B cell (primary cell): ENCODE data around the gene MRC2. TPM values are rescaled to one million over a fixed set of nuclear protein-coding genes. Genes with fewer than 3 reads are reported as not detected.
"Not testable (repeated sequence)": the region's sequence is repeated elsewhere in the genome, so short reads cannot be mapped to it uniquely, and the experiment has no call there.

ENCODE experiments used
- ATAC-seq: fragments of 200-7000 bp; cut with Tn5 transposase; one replicate; pipeline ENCODE4 v1.10.0; 2021; ENCODE audit warnings: low read depth, mild to moderate bottlenecking, moderate number of reproducible peaks, moderate library complexity
- CTCF ChIA-PET: fragments of 350-600 bp; sonication (Branson Sonifier 250); formaldehyde crosslinking; loops from one replicate; lab custom pipeline; 2021; ENCODE audit warnings: antibody characterized with exemption, inconsistent platforms; lab: Charles Lee
- POLR2A ChIA-PET: fragments of 350-600 bp; sonication (Branson Sonifier 250); formaldehyde crosslinking; loops from one replicate; lab custom pipeline; 2021; ENCODE audit warnings: antibody characterized with exemption; lab: Charles Lee
- DNase-seq: peaks from one replicate; pipeline ENCODE4 v3.0.0; 2013
- H2AFZ ChIP-seq: 2 replicates; pipeline ENCODE4 v1.6.1; 2012; ENCODE audit warnings: mild to moderate bottlenecking, low read depth, low read length; ENCODE audit not compliant: insufficient read depth, poor library complexity, severe bottlenecking
- H3K27ac ChIP-seq, 2 donors: 1 replicate in 1 of 2; 2 replicates in 1 of 2; pipeline ENCODE4 v1.5.1; 2012 to 2013; ENCODE audit warnings: low read length in 2 of 2, mild to moderate bottlenecking in 2 of 2, moderate library complexity in 1 of 2
- H3K27me3 ChIP-seq, 4 experiments: fragments of 200-600 bp in 1 of 4; sonication (generic) in 1 of 4; replicated peaks in 1 of 4; 1 replicate in 2 of 4; 2 replicates in 2 of 4; pipeline versions ENCODE4 v1.6.1 to v1.7.0; 2013 to 2016; ENCODE audit warnings: low read length in 3 of 4, mild to moderate bottlenecking in 2 of 4, mixed read lengths in 1 of 4, moderate library complexity in 1 of 4; ENCODE audit not compliant: insufficient read depth in 4 of 4, control insufficient read depth in 3 of 4; ENCODE audit errors: control extremely low read depth in 1 of 4
- H3K36me3 ChIP-seq, 2 experiments: replicated peaks in 1 of 2; 1 replicate in 1 of 2; 2 replicates in 1 of 2; pipeline versions ENCODE4 v1.6.1 to v1.7.1; 2013; ENCODE audit warnings: low read length in 1 of 2; ENCODE audit not compliant: insufficient read depth in 2 of 2, control insufficient read depth in 1 of 2; ENCODE audit errors: control extremely low read depth in 1 of 2, extremely low read depth in 1 of 2
- H3K4me1 ChIP-seq, 2 donors: fragments of 200-600 bp in 1 of 2; sonication (generic) in 1 of 2; 1 replicate in 1 of 2; 2 replicates in 1 of 2; pipeline versions ENCODE4 v1.5.1 to v1.6.1; 2013 to 2017; ENCODE audit warnings: low read length in 2 of 2; ENCODE audit not compliant: control insufficient read depth in 2 of 2, insufficient read depth in 2 of 2
- H3K4me2 ChIP-seq: replicated peaks from 2 replicates; pipeline ENCODE3; 2012; ENCODE audit warnings: mild to moderate bottlenecking, low read depth, low read length; ENCODE audit not compliant: poor library complexity, severe bottlenecking
- H3K4me3 ChIP-seq, 5 experiments: fragments of 200-600 bp in 1 of 5; sonication (generic) in 1 of 5; 1 replicate in 3 of 5; 2 replicates in 2 of 5; pipeline versions ENCODE4 v1.5.1 to v1.7.0; 2011 to 2016; ENCODE audit warnings: low read length in 4 of 5, mild to moderate bottlenecking in 4 of 5, low read depth in 2 of 5, control low read depth in 1 of 5, moderate library complexity in 1 of 5; ENCODE audit not compliant: insufficient read depth in 1 of 5; ENCODE audit errors: control extremely low read depth in 1 of 5, extremely low read depth in 1 of 5
- H3K79me2 ChIP-seq: fragments of 200-600 bp; sonication (generic); one replicate; pipeline ENCODE4 v1.6.0; 2016; ENCODE audit warnings: low read length; ENCODE audit not compliant: control insufficient read depth, insufficient read depth
- H3K9ac ChIP-seq: fragments of 200-600 bp; sonication (generic); 2 replicates; pipeline ENCODE4 v1.6.1; 2017; ENCODE audit warnings: mild to moderate bottlenecking, low read length, moderate library complexity
- H3K9me3 ChIP-seq, 3 donors: one replicate each; pipeline versions ENCODE4 v1.6.1 to v1.7.1; 2013; ENCODE audit warnings: low read length in 2 of 3; ENCODE audit not compliant: control insufficient read depth in 2 of 3, insufficient read depth in 1 of 3; ENCODE audit errors: control extremely low read depth in 1 of 3
- H4K20me1 ChIP-seq: 2 replicates; pipeline ENCODE4 v1.6.0; 2012; ENCODE audit warnings: mild to moderate bottlenecking, low read length; ENCODE audit not compliant: insufficient read depth, control insufficient read depth, poor library complexity, severe bottlenecking
- H3K27ac Mint-ChIP-seq: one replicate; pipeline ENCODE4 v1.8.0; 2021; ENCODE audit warnings: mixed read lengths
- H3K27me3 Mint-ChIP-seq: one replicate; pipeline ENCODE4 v1.8.0; 2021; ENCODE audit warnings: mixed read lengths
- H3K4me1 Mint-ChIP-seq: one replicate; pipeline ENCODE4 v1.8.0; 2021; ENCODE audit warnings: mixed read lengths
- H3K4me3 Mint-ChIP-seq: one replicate; pipeline ENCODE4 v1.8.0; 2021; ENCODE audit warnings: mixed read lengths
- H3K9me3 Mint-ChIP-seq: one replicate; pipeline ENCODE4 v1.8.0; 2022; ENCODE audit warnings: mixed read lengths; ENCODE audit not compliant: insufficient read depth
- CTCF ChIP-seq: fragments of 200-600 bp; IDR thresholded peaks from one replicate; pipeline ENCODE4 v1.8.0; 2022; ENCODE audit warnings: antibody characterized with exemption, mild to moderate bottlenecking
- WGBS: methylation state at CpG from one replicate; pipeline ENCODE4 v1.1.5; 2013; ENCODE audit warnings: missing lambda C conversion rate; ENCODE audit not compliant: insufficient coverage; 5-methylcytosine and 5-hydroxymethylcytosine counted together
- intact Hi-C: fragments of 100-400 bp; cut with micrococcal nuclease; formaldehyde crosslinking; loops from one replicate; pipeline ENCODE4 v1.10.0; 2022
- polyA plus RNA-seq: library from polyadenylated mRNA; depleted of rRNA; stranded (reverse); fragments of >200 nt; gene quantifications from 2 replicates; pipeline ENCODE4 v1.2.3, GENCODE V29; 2012
- total RNA-seq, 2 donors: library from RNA; stranded (reverse); fragments of 120-200 nt in 1 of 2; gene quantifications; 1 replicate in 1 of 2; 2 replicates in 1 of 2; pipeline versions ENCODE4 v1.2.3 to v1.2.4, GENCODE V29; 2013 to 2022

Gene MRC2
- total and polyA plus RNA-seq, 2 donors (not counting 1 experiment from before 2014, with no cell fraction given): 0.09 to 0.34 TPM

GRCh38 chr17:62690168-62690897 lies 62.9 kb downstream of the MRC2 start:
- Histone ChIP-seq H3K79me2 (no peaks in the 10 kb centered on the region), H3K4me2 (no peak overlapping the region), H3K9me3 (no peaks in the 10 kb centered on the region), H4K20me1 (no peaks in the 10 kb centered on the region), H2AFZ (no peak overlapping the region), H3K36me3 (no peaks in the 10 kb centered on the region), H3K27ac (no peak overlapping the region), H3K4me3 (no peak overlapping the region), H3K4me1 (no peaks in the 10 kb centered on the region), H3K9ac (no peak overlapping the region), H3K27me3 (no peaks in the 10 kb centered on the region)
- CTCF ChIA-PET: no interaction called here
- WGBS: 95% methylated on average over 18 of the region's 19 CpGs
- no peak for TF ChIP-seq CTCF
- intact Hi-C loops: no loop called here
- Mint-ChIP-seq H3K4me3 (no peak overlapping the region), H3K27ac (no peak overlapping the region), H3K9me3 (no peaks in the 10 kb centered on the region), H3K4me1 (no peaks in the 10 kb centered on the region), H3K27me3 (peaks cover 6% of the 10 kb centered on the region)
- DNase-seq: no peak
- POLR2A ChIA-PET: no interaction called here
- no peak for ATAC-seq

- H3K27me3 Mint-ChIP-seq, H3K27ac Mint-ChIP-seq, H3K4me1 Mint-ChIP-seq, H3K9me3 ChIP-seq, H3K36me3 ChIP-seq, H3K4me1 ChIP-seq, POLR2A ChIA-PET, H2AFZ ChIP-seq, H3K9me3 Mint-ChIP-seq, H3K27ac ChIP-seq, DNase-seq, H3K79me2 ChIP-seq, H3K9ac ChIP-seq, ATAC-seq, CTCF ChIA-PET, H3K27me3 ChIP-seq, H3K4me2 ChIP-seq, H4K20me1 ChIP-seq, H3K4me3 Mint-ChIP-seq, H3K4me3 ChIP-seq, intact Hi-C loops: not testable (repeated sequence)
- 84% methylated on average over 3 of the region's 8 CpGs for WGBS
Measured at GRCh38 chr17:62691589-62691915, 64.1 kb downstream of the MRC2 start.
